Caco-2 (cell line): ENCODE results near the gene CHERP. TPM values are rescaled to one million over a fixed set of nuclear protein-coding genes. Genes with fewer than 3 reads are reported as not detected.

Experiments used
- BruUV-seq: library from RNA; stranded (reverse); fragments of 400-500 nt; replicated peaks from 2 replicates; lab custom pipeline; 2021; lab: Mats Ljungman, UMichigan
- CTCF ChIA-PET: fragments of 300-600 bp; sonication (Branson Sonifier 250); formaldehyde crosslinking; loops from one replicate; lab custom pipeline; 2022; ENCODE audit warnings: antibody characterized with exemption; lab: Charles Lee
- POLR2A ChIA-PET: fragments of 300-600 bp; sonication (Branson Sonifier 250); formaldehyde crosslinking; loops from one replicate; lab custom pipeline; 2022; ENCODE audit warnings: antibody characterized with exemption; lab: Charles Lee
- DNase-seq, 2 experiments: peaks; one replicate each; pipeline versions ENCODE4 v3.0.0 to v3.0.0-alpha.2; 2020 to 2022
- H3K27me3 ChIP-seq: replicated peaks from 2 replicates; pipeline ENCODE4 v1.6.0; 2011; ENCODE audit warnings: low read length; ENCODE audit not compliant: control insufficient read depth, insufficient read depth
- H3K36me3 ChIP-seq: 2 replicates; pipeline ENCODE4 v1.5.1; 2011; ENCODE audit warnings: low read length; ENCODE audit not compliant: control insufficient read depth, insufficient read depth
- H3K4me1 ChIP-seq: fragments of 250-450 bp; sonication (Bioruptor Pico); 2 replicates; pipeline ENCODE4 v1.5.1; 2020; ENCODE audit warnings: mild to moderate bottlenecking
- H3K4me3 ChIP-seq: 2 replicates; pipeline ENCODE4 v1.5.1; 2011; ENCODE audit warnings: low read depth, mild to moderate bottlenecking, control low read depth, low read length
- H3K9me3 ChIP-seq: fragments of 250-450 bp; sonication (Bioruptor Pico); 2 replicates; pipeline ENCODE4 v1.5.1; 2020; ENCODE audit warnings: mild to moderate bottlenecking, moderate library complexity
- H3K27ac Mint-ChIP-seq: one replicate; pipeline ENCODE4 v1.8.0; 2022; ENCODE audit warnings: mixed read lengths; ENCODE audit not compliant: unreplicated experiment
- H3K27me3 Mint-ChIP-seq: one replicate; pipeline ENCODE4 v1.8.0; 2022; ENCODE audit warnings: mixed read lengths; ENCODE audit not compliant: insufficient read depth, unreplicated experiment
- H3K36me3 Mint-ChIP-seq: one replicate; pipeline ENCODE4 v1.8.0; 2022; ENCODE audit warnings: mild to moderate bottlenecking, mixed read lengths; ENCODE audit not compliant: insufficient read depth, unreplicated experiment
- H3K4me1 Mint-ChIP-seq: one replicate; pipeline ENCODE4 v1.8.0; 2022; ENCODE audit warnings: low read depth, mixed read lengths; ENCODE audit not compliant: unreplicated experiment
- H3K4me3 Mint-ChIP-seq: one replicate; pipeline ENCODE4 v1.8.0; 2022; ENCODE audit warnings: mild to moderate bottlenecking, moderate library complexity, mixed read lengths; ENCODE audit not compliant: unreplicated experiment
- H3K9me3 Mint-ChIP-seq: one replicate; pipeline ENCODE4 v1.8.0; 2022; ENCODE audit warnings: mixed read lengths; ENCODE audit not compliant: unreplicated experiment
- intact Hi-C: fragments of 100-400 bp; cut with micrococcal nuclease; formaldehyde crosslinking; loops from one replicate; pipeline ENCODE4 v1.10.0; 2022; ENCODE audit not compliant: unreplicated experiment
- total RNA-seq: library from RNA; stranded (reverse); gene quantifications from 2 replicates; pipeline ENCODE4 v1.2.3, GENCODE V29; 2022
- TF ChIP-seq, protein P1 (sequence below), 2 experiments: fragments of 200-600 bp in 1 of 2; IDR thresholded peaks; 1 replicate in 1 of 2; 2 replicates in 1 of 2; pipeline versions ENCODE4 v1.5.1 to v1.8.0; 2011 to 2022; ENCODE audit warnings: antibody characterized with exemption in 1 of 2, control low read depth in 1 of 2, inconsistent platforms in 1 of 2, low read depth in 1 of 2, low read length in 1 of 2, mild to moderate bottlenecking in 1 of 2, moderate library complexity in 1 of 2; ENCODE audit not compliant: insufficient read depth in 1 of 2, severe bottlenecking in 1 of 2, unreplicated experiment in 1 of 2

Gene CHERP
- total RNA-seq, 1 experiment from 2014 or later, result 66.1 TPM

DNA sequence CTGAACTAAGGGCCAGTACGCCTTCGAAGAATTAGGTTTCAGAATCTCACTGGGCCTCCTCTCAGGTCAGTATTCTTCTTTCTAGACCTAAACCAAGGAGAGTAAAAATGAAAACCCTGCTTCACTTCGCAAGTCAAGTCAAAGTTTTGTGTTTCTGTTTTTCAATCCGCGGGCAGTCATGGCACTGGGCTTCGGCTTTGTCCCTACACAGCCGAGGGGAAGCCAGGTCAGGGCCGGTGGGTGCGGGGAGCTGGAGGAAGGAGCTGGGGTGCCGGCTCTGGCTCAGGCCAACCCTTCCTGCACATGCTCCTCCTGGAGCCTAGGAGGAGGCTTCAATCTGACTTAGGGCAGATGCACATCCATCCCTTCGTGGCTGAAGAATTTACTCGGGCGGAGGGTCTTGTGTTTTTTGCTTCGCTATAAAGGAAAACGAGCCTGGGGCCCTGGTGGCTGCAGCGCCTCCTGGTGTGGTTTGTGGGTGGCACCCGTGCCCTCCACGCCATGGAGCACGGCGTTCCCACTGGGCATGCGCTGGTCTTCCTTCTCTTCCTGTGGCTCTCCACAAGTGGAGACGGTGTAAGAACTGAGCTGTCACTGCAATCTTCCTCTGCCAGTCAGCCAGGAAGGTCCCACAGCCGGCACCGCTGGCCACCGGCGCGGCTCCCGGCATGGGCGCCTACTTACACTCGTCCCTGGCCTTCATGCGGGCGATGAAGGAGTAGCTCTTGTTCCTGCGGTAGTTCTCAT, 23.6 kb downstream of the CHERP start:
- peaks cover 80% of the 10 kb centered on the region for H3K36me3 Mint-ChIP-seq
- Histone ChIP-seq H3K36me3 (peaks cover 5% of the 10 kb centered on the region; the same call in 1 of the 2 replicates), H3K4me1 (no peaks in the 10 kb centered on the region), H3K4me3 (no peak overlapping the region), H3K9me3 (no peaks in the 10 kb centered on the region), H3K27me3 (no peaks in the 10 kb centered on the region)
- H3K9me3 Mint-ChIP-seq, result no peaks in the 10 kb centered on the region
- TF ChIP-seq, protein P1, sequence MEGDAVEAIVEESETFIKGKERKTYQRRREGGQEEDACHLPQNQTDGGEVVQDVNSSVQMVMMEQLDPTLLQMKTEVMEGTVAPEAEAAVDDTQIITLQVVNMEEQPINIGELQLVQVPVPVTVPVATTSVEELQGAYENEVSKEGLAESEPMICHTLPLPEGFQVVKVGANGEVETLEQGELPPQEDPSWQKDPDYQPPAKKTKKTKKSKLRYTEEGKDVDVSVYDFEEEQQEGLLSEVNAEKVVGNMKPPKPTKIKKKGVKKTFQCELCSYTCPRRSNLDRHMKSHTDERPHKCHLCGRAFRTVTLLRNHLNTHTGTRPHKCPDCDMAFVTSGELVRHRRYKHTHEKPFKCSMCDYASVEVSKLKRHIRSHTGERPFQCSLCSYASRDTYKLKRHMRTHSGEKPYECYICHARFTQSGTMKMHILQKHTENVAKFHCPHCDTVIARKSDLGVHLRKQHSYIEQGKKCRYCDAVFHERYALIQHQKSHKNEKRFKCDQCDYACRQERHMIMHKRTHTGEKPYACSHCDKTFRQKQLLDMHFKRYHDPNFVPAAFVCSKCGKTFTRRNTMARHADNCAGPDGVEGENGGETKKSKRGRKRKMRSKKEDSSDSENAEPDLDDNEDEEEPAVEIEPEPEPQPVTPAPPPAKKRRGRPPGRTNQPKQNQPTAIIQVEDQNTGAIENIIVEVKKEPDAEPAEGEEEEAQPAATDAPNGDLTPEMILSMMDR (IDR thresholded peaks at IDR 0.05; ENCODE audit: insufficient read depth in 1 of 2, low read depth in 1 of 2, low read length in 1 of 2, severe bottlenecking in 1 of 2, unreplicated experiment in 1 of 2), result peak in 1 of 2 experiments; percentile 15
- ChIA-PET POLR2A (no interaction called here), CTCF (interaction anchor here (1.1 kb wide), 1 partner anchor 77 kb away, joined by 3 read pairs; no protein-coding TSS in a partner anchor)
- H3K4me1 Mint-ChIP-seq, result no peaks in the 10 kb centered on the region
- H3K27ac Mint-ChIP-seq, result no peak overlapping the region
- no peak overlapping the region for H3K4me3 Mint-ChIP-seq
- no peak for DNase-seq
- no TSS peak for BruUV-seq
- intact Hi-C loops, result no loop called here
- no peaks in the 10 kb centered on the region for H3K27me3 Mint-ChIP-seq

GRCh38 chr19:16518061-16518460, 24.2 kb downstream of the CHERP start:
- Histone ChIP-seq H3K4me1 (no peaks in the 10 kb centered on the region), H3K4me3 (no peak overlapping the region), H3K9me3 (no peaks in the 10 kb centered on the region), H3K36me3 (peaks cover 2% of the 10 kb centered on the region; the same call in 1 of the 2 replicates), H3K27me3 (no peaks in the 10 kb centered on the region)
- no peak for DNase-seq
- Mint-ChIP-seq H3K4me1 (no peaks in the 10 kb centered on the region), H3K4me3 (no peak overlapping the region), H3K9me3 (no peaks in the 10 kb centered on the region), H3K27me3 (no peaks in the 10 kb centered on the region), H3K36me3 (peaks cover 74% of the 10 kb centered on the region), H3K27ac (no peak overlapping the region)
- TF ChIP-seq, protein P1 (IDR thresholded peaks at IDR 0.05; ENCODE audit: insufficient read depth in 1 of 2, low read depth in 1 of 2, low read length in 1 of 2, severe bottlenecking in 1 of 2, unreplicated experiment in 1 of 2), result no peak
- CTCF ChIA-PET, result interaction anchor here (1.1 kb wide), 1 partner anchor 76 kb away, joined by 3 read pairs; no protein-coding TSS in a partner anchor
- TSS peak; percentile 87 for BruUV-seq
- intact Hi-C loops, result no loop called here
- POLR2A ChIA-PET, result no interaction called here

DNA sequence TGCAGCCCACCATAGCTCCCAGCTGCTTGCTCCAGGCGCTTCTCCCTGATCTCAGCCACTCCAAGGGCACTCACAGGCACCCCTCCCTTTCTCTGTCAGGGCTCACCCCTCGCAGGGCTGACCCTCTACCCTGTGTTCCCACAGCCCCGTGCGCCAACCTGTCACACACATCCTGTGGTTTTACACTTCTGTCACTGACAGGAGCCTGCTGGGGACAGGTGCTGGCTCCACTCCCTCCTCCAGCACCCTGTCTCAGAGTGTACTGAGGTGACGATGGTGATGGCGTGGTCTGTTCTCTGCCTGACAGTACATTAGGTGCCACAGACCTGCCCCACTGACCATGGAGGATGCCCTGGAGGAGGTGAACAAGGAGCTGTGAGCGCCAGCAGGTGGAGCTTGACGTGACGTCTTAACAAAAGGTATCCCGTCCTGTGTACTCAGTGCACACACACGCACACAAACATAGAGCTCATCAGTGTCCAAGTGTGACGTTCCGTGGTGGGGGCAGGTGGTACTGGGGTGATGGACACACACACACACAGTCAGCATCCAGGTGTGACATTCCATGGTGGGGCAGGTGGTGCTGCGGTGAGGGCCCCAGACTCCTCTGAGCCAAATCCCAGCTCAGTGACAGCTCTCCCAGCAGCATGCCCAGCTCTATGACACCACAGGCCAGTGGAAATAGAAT, 25.2 kb downstream of the CHERP start:
- no peak overlapping the region for H3K4me3 ChIP-seq
- no peak for DNase-seq
- Mint-ChIP-seq H3K27me3 (no peaks in the 10 kb centered on the region), H3K36me3 (peaks cover 64% of the 10 kb centered on the region), H3K27ac (no peak overlapping the region), H3K4me1 (no peaks in the 10 kb centered on the region), H3K9me3 (no peaks in the 10 kb centered on the region), H3K4me3 (no peak overlapping the region)
- no TSS peak for BruUV-seq
- H3K4me1 ChIP-seq, result no peaks in the 10 kb centered on the region
- TF ChIP-seq, protein P1 (IDR thresholded peaks at IDR 0.05; ENCODE audit: insufficient read depth in 1 of 2, low read depth in 1 of 2, low read length in 1 of 2, severe bottlenecking in 1 of 2, unreplicated experiment in 1 of 2), result no peak
- no peaks in the 10 kb centered on the region for H3K9me3 ChIP-seq
- intact Hi-C loops, result no loop called here
- POLR2A ChIA-PET, result interaction anchor here (0.5 kb wide), 1 partner anchor 26 kb away, joined by 3 read pairs; no protein-coding TSS in a partner anchor
- H3K36me3 ChIP-seq, result peaks cover 2% of the 10 kb centered on the region; the same call in 1 of the 2 replicates
- no peaks in the 10 kb centered on the region for H3K27me3 ChIP-seq
- CTCF ChIA-PET, result interaction anchor here (0.6 to 1.1 kb wide), 3 partner anchors 67 to 208 kb away, joined by 3 read pairs; no protein-coding TSS in a partner anchor
